ENCODE results near the gene MEA1.
"Not testable (repeated sequence)": the region's sequence is repeated elsewhere in the genome, so short reads cannot be mapped to it uniquely, and the experiment has no call there.

MEA1 gene

DNA sequence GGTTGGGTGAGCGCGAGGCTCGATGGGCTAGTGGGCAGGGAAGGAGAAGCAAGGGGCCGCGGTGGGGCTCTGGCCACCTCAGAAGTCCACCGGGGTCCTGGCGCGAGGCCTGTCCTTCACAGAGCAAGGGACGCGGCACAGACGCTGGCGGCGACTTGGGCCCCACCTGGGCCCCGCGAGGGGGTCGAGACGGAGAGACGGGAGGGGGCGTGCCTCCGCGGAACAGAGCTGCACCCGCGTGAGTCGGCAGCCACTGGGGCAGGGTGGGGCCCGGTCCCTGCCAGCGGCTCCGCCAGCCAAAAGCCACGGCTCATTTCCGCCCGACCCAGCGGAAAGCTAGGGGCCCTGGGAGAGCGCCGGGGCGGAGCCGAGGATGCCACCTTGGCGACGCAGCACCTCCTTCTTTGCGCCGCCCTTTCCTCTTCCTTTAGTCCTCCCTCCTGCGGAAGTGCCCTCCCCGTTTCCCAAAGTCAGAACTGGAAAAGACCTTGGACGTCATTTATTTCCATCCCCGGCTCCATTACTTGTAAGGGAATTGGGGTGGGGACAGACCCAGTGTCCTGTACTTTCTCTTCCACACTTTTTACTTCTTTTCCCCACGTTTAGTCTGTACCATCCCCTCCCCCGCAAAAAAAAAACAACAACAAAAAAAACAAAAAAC is 39.9 kb upstream of the MEA1 start, which contains the start of gene CUL7:
Gene CUL7 (minus strand): TSS at position 307 of the 661 bp plus-strand sequence. CDS start 1,063 bp downstream, outside the sequence.
- peak within 1 kb of the TSS; percentile 53 for H3K9ac ChIP-seq (ENCODE audit: low read length)
- peaks cover 29% of the 10 kb centered on the region for H3K4me1 ChIP-seq (ENCODE audit: insufficient read depth, low read length)

DNA sequence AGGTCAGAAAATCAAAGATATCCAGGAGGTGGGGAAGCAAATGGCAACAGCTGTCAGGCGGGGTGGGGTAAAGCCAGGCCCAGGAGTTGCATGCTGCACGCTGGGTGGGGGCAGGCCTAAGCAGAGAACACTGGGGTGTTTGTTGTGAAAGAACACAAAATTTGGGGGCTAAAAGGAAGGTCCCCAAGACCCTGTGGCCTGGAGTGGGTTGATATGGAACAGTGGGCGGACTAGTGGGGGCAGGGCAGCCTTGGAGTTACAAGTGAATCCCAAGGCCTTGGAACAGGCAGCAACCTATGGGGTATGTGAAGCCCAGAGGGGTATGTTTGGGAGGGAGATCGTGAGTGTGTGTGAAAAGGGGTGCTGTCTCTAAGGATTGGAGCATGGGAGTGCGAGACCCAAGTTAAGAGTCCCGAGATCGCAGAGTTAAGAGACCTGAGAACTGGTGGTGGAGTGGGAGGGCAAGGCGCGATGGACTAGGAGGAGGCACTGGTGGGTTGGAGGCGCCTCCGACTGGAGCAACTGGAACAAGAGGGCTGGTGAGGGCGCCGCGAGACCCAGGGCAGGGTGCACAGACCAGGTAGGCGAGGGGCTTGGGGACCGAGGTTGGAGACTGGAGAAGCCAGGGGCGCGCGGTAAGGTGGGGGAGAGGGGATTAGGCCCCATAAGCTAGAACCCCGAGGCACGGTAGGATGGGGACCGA is 39.2 kb upstream of the MEA1 start:
- no peaks in the 10 kb centered on the region for H3K9me3 ChIP-seq (ENCODE audit: low read length)
- peak overlapping the region; percentile 53 for H3K9ac ChIP-seq (ENCODE audit: low read length)
- H3K36me3 ChIP-seq (ENCODE audit: insufficient read depth, low read length) = peaks cover 27% of the 10 kb centered on the region
- H3K27me3 ChIP-seq (ENCODE audit: control insufficient read depth in 1 of 2, insufficient read depth in 2 of 2, low read length in 2 of 2) = no peaks in the 10 kb centered on the region
- H3K4me3 ChIP-seq (ENCODE audit: low read depth in 1 of 2, low read length in 2 of 2) = peak overlapping the region; percentile 55 to 71
- H3K27ac ChIP-seq (ENCODE audit: low read depth, low read length) = peak overlapping the region; percentile 97
- peaks cover 22% of the 10 kb centered on the region for H3K4me1 ChIP-seq (ENCODE audit: insufficient read depth, low read length)

More for the DNA sequence above, 39.9 kb upstream of the MEA1 start, which contains the start of gene CUL7:
- H3K27me3 ChIP-seq (ENCODE audit: control insufficient read depth in 1 of 2, insufficient read depth in 2 of 2, low read length in 2 of 2) = no peaks in the 10 kb centered on the region
- peak within 1 kb of the TSS; percentile 97 for H3K27ac ChIP-seq (ENCODE audit: low read depth, low read length)
- no peaks in the 10 kb centered on the region for H3K9me3 ChIP-seq (ENCODE audit: low read length)
- peak within 1 kb of the TSS; percentile 55 to 71 for H3K4me3 ChIP-seq (ENCODE audit: low read depth in 1 of 2, low read length in 2 of 2)
- H3K36me3 ChIP-seq (ENCODE audit: insufficient read depth, low read length) = peaks cover 31% of the 10 kb centered on the region

DNA sequence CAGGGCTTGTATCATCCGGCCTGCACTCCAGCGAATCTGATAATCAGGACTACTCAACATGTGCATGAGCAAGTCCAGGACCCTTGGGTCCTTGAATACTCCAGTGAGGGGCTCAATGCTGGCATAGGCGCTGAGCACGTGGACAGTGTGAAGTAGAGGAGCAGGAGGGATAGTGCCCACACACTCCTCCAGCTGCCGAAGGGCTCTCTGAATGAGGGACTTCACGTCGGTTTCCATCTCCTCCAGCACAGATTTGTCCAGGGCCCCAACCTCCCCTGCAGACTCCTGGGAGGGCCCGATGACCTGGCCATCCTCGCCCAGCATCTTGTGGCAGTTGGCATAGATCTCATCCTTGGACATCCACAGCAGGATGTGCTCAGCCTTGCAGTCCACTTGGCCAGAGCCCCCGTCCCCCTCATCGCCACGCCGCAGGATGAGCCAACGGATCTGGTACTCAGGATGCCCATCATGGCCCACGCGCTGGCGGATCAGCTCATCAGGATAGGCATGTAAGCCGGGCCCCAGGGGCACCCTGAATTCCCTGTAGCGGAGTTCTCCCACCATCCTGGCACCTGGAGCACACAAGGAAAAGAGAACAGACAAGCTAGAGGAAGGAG is 38.6 kb upstream of the MEA1 start:
- H3K9ac ChIP-seq (ENCODE audit: low read length) = no peak overlapping the region
- peaks cover 22% of the 10 kb centered on the region for H3K36me3 ChIP-seq (ENCODE audit: insufficient read depth, low read length)
- H3K27me3 ChIP-seq (ENCODE audit: control insufficient read depth in 1 of 2, insufficient read depth in 2 of 2, low read length in 2 of 2) = no peaks in the 10 kb centered on the region
- no peaks in the 10 kb centered on the region for H3K9me3 ChIP-seq (ENCODE audit: low read length)
- peaks cover 19% of the 10 kb centered on the region for H3K4me1 ChIP-seq (ENCODE audit: insufficient read depth, low read length)
- H3K4me3 ChIP-seq (ENCODE audit: low read depth in 1 of 2, low read length in 2 of 2) = no peak overlapping the region
- peak overlapping the region; percentile 97 for H3K27ac ChIP-seq (ENCODE audit: low read depth, low read length)

DNA sequence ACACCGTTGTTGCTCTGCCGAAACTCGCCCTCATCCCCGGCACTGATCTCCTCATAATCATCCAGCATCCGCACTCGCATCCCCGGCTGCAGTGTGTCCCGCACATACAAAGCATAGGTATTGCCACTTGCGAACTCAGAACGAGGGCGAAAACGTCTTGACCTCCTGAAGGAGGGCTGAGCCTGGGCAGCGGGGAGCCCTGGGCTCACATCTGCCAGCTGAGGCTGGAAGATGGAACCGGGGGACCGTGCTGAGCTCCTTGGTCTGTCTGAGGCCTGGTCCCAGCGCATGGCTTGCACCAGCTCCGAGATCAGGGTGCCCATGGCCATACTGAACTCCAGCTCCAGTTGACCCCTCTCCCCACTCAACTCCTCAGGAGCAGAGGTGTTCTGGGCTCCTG is 37.2 kb upstream of the MEA1 start:
- Histone ChIP-seq H3K9ac (ENCODE audit: low read length) (no peak overlapping the region), H3K9me3 (ENCODE audit: low read length) (no peaks in the 10 kb centered on the region), H3K27me3 (ENCODE audit: control insufficient read depth in 1 of 2, insufficient read depth in 2 of 2, low read length in 2 of 2) (no peaks in the 10 kb centered on the region), H3K4me1 (ENCODE audit: insufficient read depth, low read length) (peaks cover 19% of the 10 kb centered on the region), H3K4me3 (ENCODE audit: low read depth in 1 of 2, low read length in 2 of 2) (no peak overlapping the region), H3K36me3 (ENCODE audit: insufficient read depth, low read length) (peaks cover 31% of the 10 kb centered on the region), H3K27ac (ENCODE audit: low read depth, low read length) (no peak overlapping the region)

DNA sequence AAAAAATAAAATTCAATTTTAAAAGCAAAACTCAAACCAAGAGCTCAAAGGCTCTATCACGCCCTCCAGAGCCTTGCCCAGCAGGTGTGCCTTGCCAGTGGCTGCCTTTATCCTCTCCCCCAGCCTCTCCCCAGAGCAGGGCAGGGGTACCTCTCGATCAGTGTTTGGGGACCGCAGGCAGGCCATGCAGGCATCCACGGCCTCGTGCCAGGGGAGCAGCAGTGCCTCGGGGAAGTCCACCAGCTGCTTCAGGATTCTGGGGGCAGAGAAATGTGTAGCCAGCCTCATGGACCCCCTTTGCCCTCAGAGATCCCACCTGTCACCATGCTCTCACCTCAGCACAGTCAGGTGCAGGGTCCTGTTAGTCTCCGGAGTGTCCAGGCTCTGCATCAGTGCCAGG is 34.3 kb upstream of the MEA1 start:
- Histone ChIP-seq H3K27me3 (ENCODE audit: control insufficient read depth in 1 of 2, insufficient read depth in 2 of 2, low read length in 2 of 2) (no peaks in the 10 kb centered on the region), H3K9me3 (ENCODE audit: low read length) (no peaks in the 10 kb centered on the region), H3K27ac (ENCODE audit: low read depth, low read length) (no peak overlapping the region), H3K9ac (ENCODE audit: low read length) (no peak overlapping the region), H3K4me3 (ENCODE audit: low read depth in 1 of 2, low read length in 2 of 2) (no peak overlapping the region), H3K36me3 (ENCODE audit: insufficient read depth, low read length) (peaks cover 29% of the 10 kb centered on the region), H3K4me1 (ENCODE audit: insufficient read depth, low read length) (peaks cover 8% of the 10 kb centered on the region)

DNA sequence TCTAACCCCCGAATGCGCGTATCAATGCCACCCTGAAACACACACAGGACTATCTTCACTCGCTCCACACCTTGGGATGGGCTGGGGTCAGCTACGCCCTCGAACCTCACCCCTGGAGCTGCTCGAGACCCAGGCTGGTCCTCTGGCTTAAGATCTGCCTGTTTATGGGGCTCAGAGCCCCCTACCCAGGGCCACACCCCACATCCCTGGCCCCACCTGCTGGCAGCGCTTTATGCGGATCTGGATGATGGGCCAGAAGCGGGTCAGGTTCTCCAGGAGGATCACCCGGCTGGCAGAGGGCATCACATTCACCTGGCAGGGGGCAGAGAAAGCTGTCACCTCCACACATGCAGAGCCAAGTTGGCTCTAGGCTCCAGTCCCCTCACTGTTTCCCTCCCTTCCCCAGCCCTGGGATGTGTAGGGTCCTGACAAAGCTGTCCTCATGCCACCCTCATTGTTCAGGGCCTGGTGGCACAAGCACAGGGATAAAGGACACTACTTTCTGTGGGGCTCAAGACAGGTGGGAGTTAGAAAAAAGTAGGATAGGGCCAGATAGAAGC is 31.7 kb upstream of the MEA1 start:
- H3K36me3 ChIP-seq (ENCODE audit: insufficient read depth, low read length) = peaks cover 29% of the 10 kb centered on the region
- no peaks in the 10 kb centered on the region for H3K4me1 ChIP-seq (ENCODE audit: insufficient read depth, low read length)
- no peaks in the 10 kb centered on the region for H3K9me3 ChIP-seq (ENCODE audit: low read length)
- no peak overlapping the region for H3K27ac ChIP-seq (ENCODE audit: low read depth, low read length)
- H3K9ac ChIP-seq (ENCODE audit: low read length) = no peak overlapping the region
- no peaks in the 10 kb centered on the region for H3K27me3 ChIP-seq (ENCODE audit: control insufficient read depth in 1 of 2, insufficient read depth in 2 of 2, low read length in 2 of 2)
- H3K4me3 ChIP-seq (ENCODE audit: low read depth in 1 of 2, low read length in 2 of 2) = no peak overlapping the region

DNA sequence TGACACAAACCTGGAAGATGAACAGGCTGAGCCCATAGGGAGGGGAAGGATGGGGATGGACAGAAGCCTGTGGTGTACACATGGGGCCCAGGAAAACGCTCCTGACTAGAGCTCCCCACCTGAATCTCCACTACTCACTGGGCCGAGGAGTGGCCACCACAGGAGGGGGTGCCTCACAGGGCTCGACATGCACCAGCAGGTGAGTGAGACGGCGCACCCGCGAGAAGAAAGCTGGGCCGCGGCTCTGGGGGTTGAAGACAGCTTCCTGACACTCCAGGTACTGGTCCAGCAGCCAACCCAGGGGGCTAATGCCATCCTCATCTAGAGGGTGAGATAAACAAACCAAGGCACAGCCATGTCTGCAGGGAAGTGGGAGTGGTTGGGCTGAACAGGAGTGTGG is 29.6 kb upstream of the MEA1 start:
- no peaks in the 10 kb centered on the region for H3K9me3 ChIP-seq (ENCODE audit: low read length)
- peaks cover 28% of the 10 kb centered on the region for H3K36me3 ChIP-seq (ENCODE audit: insufficient read depth, low read length)
- no peaks in the 10 kb centered on the region for H3K4me1 ChIP-seq (ENCODE audit: insufficient read depth, low read length)
- H3K4me3 ChIP-seq (ENCODE audit: low read depth in 1 of 2, low read length in 2 of 2) = no peak overlapping the region
- H3K9ac ChIP-seq (ENCODE audit: low read length) = no peak overlapping the region
- H3K27me3 ChIP-seq (ENCODE audit: control insufficient read depth in 1 of 2, insufficient read depth in 2 of 2, low read length in 2 of 2) = no peaks in the 10 kb centered on the region
- no peak overlapping the region for H3K27ac ChIP-seq (ENCODE audit: low read depth, low read length)

DNA sequence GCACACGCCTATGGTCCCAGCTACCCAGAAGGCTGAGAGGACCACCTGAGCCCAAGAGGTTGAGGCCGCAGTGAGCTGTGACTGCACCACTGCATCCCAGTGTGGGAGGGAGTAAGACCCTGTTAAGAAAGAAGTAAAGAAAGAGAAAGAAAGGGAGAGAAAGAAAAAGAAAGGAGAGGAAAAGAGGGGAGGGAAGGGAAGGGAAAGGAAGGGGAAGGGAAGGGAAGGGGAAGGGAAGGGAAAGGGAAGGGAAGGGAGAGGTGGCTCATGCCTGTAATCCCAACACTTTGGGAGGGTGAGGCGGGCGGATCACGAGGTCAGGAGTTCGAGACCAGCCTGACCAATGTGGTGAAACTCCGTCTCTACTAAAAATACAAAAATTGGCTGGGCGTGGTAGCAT is 27.7 kb upstream of the MEA1 start:
- H3K27ac ChIP-seq (ENCODE audit: low read depth, low read length); H3K4me1 ChIP-seq (ENCODE audit: insufficient read depth, low read length); H3K9me3 ChIP-seq (ENCODE audit: low read length); H3K9ac ChIP-seq (ENCODE audit: low read length); H3K27me3 ChIP-seq (ENCODE audit: control insufficient read depth in 1 of 2, insufficient read depth in 2 of 2, low read length in 2 of 2); H3K4me3 ChIP-seq (ENCODE audit: low read depth in 1 of 2, low read length in 2 of 2): not testable (repeated sequence)
- peaks cover 42% of the 10 kb centered on the region for H3K36me3 ChIP-seq (ENCODE audit: insufficient read depth, low read length)

DNA sequence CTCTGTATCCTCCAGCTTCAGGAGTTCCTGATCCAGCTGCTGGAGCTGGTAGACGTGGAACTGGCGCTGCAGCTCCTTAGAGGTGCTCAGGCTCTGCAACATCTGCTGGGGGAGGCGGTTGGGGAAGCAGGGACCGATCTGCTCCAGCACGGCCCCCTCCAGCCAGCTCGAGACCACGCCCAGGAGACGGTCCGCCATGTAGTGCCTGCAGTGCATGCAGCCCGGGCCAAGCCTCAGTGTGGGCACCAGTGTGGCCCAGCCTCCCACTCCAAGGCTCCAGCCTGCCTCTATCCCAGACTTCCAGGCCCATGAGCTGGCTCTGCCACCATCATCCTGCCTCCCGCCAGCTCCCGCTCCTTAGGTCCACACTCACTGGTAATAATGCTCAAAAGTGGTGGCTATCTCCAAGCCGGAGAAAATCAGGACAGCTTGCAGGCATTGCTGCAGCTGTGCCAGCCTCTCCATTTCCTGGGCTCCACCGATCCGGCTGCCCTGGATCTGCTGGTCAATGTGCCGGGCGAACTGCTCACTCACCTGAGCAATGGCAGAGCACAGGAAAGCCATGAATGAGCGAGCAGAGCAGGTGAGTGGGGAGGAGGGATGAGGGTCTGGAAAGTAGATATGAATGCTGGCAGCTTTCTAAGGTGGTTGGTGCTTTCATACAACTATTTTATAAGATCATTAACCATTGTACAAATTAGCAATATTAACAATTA is 27.0 kb upstream of the MEA1 start:
- Histone ChIP-seq H3K9me3 (ENCODE audit: low read length) (no peaks in the 10 kb centered on the region), H3K4me3 (ENCODE audit: low read depth in 1 of 2, low read length in 2 of 2) (no peak overlapping the region), H3K9ac (ENCODE audit: low read length) (no peak overlapping the region), H3K4me1 (ENCODE audit: insufficient read depth, low read length) (peaks cover 3% of the 10 kb centered on the region), H3K27me3 (ENCODE audit: control insufficient read depth in 1 of 2, insufficient read depth in 2 of 2, low read length in 2 of 2) (no peaks in the 10 kb centered on the region), H3K36me3 (ENCODE audit: insufficient read depth, low read length) (peaks cover 35% of the 10 kb centered on the region), H3K27ac (ENCODE audit: low read depth, low read length) (no peak overlapping the region)

DNA sequence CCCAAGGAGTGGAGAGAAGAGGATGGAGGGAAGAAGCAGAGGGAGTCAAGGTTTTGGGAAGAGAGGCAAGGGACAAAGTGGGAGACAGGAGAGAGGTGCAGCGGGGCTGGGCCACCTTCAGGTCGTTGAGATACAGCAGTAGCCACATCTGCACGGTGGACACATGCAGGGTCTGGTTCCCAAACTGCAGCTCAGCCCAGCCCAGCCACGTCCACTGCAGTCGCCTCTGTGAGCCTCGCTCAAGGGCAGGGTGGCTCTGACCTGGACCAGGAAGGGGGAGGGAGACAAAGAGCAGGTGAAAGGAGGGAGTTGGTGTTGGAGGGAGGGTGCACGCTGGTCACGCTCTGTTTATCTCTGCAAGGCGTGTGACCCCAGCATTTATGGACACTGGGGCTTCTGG is 25.0 kb upstream of the MEA1 start:
- H3K9ac ChIP-seq (ENCODE audit: low read length) = no peak overlapping the region
- no peak overlapping the region for H3K27ac ChIP-seq (ENCODE audit: low read depth, low read length)
- H3K4me3 ChIP-seq (ENCODE audit: low read depth in 1 of 2, low read length in 2 of 2) = no peak overlapping the region
- H3K9me3 ChIP-seq (ENCODE audit: low read length) = no peaks in the 10 kb centered on the region
- H3K36me3 ChIP-seq (ENCODE audit: insufficient read depth, low read length) = peaks cover 36% of the 10 kb centered on the region
- peaks cover 3% of the 10 kb centered on the region for H3K4me1 ChIP-seq (ENCODE audit: insufficient read depth, low read length)
- no peaks in the 10 kb centered on the region for H3K27me3 ChIP-seq (ENCODE audit: control insufficient read depth in 1 of 2, insufficient read depth in 2 of 2, low read length in 2 of 2)

DNA sequence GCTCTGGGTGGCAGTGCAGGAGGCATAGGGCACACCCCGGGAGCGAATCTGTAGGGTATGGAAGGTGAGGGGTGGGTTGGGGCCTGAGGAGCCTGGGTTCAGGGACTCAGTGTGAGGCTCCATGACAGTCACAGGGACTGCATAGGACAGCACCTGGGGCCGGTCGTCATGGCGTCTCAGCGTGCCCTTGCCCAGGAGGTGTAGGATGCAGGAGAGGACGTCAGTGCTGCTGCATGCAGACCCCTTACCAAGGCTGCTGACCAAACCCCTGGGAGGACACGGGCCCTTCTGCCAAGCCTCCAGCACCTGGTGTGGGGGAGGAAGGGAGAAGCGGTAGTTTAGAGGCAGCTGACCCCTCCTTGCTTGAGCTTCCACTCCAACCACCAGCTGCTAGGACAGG is 24.0 kb upstream of the MEA1 start:
- Histone ChIP-seq H3K9ac (ENCODE audit: low read length) (no peak overlapping the region), H3K27ac (ENCODE audit: low read depth, low read length) (no peak overlapping the region), H3K4me3 (ENCODE audit: low read depth in 1 of 2, low read length in 2 of 2) (no peak overlapping the region), H3K27me3 (ENCODE audit: control insufficient read depth in 1 of 2, insufficient read depth in 2 of 2, low read length in 2 of 2) (no peaks in the 10 kb centered on the region), H3K36me3 (ENCODE audit: insufficient read depth, low read length) (peaks cover 41% of the 10 kb centered on the region), H3K4me1 (ENCODE audit: insufficient read depth, low read length) (peaks cover 3% of the 10 kb centered on the region), H3K9me3 (ENCODE audit: low read length) (no peaks in the 10 kb centered on the region)
